Endodermal cell (in vitro differentiated cells): Measurements from ENCODE around the gene HNRNPA1. TPM values are rescaled to one million over a fixed set of nuclear protein-coding genes. Genes with fewer than 3 reads are reported as not detected.

Experiments used
- DNase-seq: peaks from one replicate; pipeline ENCODE4 v3.0.0-alpha.2; 2017
- H3K27ac ChIP-seq: 2 replicates; pipeline ENCODE4 v1.5.1; 2013; ENCODE audit warnings: mild to moderate bottlenecking, low read depth, low read length, moderate library complexity
- H3K27me3 ChIP-seq: 2 replicates; pipeline ENCODE4 v1.6.1; 2013; ENCODE audit warnings: mild to moderate bottlenecking, low read length, moderate library complexity; ENCODE audit not compliant: insufficient read depth, control insufficient read depth, poor library complexity, severe bottlenecking
- H3K36me3 ChIP-seq: 2 replicates; pipeline ENCODE4 v1.7.0; 2013; ENCODE audit warnings: mild to moderate bottlenecking, low read length, moderate library complexity; ENCODE audit not compliant: control insufficient read depth, insufficient read depth
- H3K4me1 ChIP-seq: one replicate; pipeline ENCODE4 v1.7.0; 2013; ENCODE audit warnings: low read length; ENCODE audit not compliant: control insufficient read depth, insufficient read depth
- H3K4me3 ChIP-seq: 2 replicates; pipeline ENCODE4 v1.5.1; 2013; ENCODE audit warnings: mild to moderate bottlenecking, low read length, moderate library complexity
- H3K9ac ChIP-seq: 2 replicates; pipeline ENCODE4 v1.6.1; 2013; ENCODE audit warnings: mild to moderate bottlenecking, low read length, moderate library complexity; ENCODE audit not compliant: poor library complexity, severe bottlenecking; ENCODE audit errors: extremely low read depth
- H3K9me3 ChIP-seq: 2 replicates; pipeline ENCODE4 v1.6.1; 2013; ENCODE audit warnings: mild to moderate bottlenecking, low read length, moderate library complexity; ENCODE audit not compliant: control insufficient read depth
- H3K27ac Mint-ChIP-seq: 2 replicates; pipeline ENCODE4 v1.8.0; 2020; ENCODE audit warnings: mixed read lengths
- H3K27me3 Mint-ChIP-seq: 2 replicates; pipeline ENCODE4 v1.8.0; 2021; ENCODE audit warnings: mild to moderate bottlenecking, mixed read lengths; ENCODE audit not compliant: insufficient read depth
- H3K36me3 Mint-ChIP-seq: 2 replicates; pipeline ENCODE4 v1.8.0; 2020; ENCODE audit warnings: low read depth, mixed read lengths
- H3K4me1 Mint-ChIP-seq: 2 replicates; pipeline ENCODE4 v1.8.0; 2020; ENCODE audit warnings: mixed read lengths
- H3K4me3 Mint-ChIP-seq: 2 replicates; pipeline ENCODE4 v1.8.0; 2020; ENCODE audit warnings: mild to moderate bottlenecking, moderate library complexity, mixed read lengths
- H3K9me3 Mint-ChIP-seq: 2 replicates; pipeline ENCODE4 v1.8.0; 2020; ENCODE audit warnings: mild to moderate bottlenecking, mixed read lengths
- WGBS, 2 experiments: methylation state at CpG; one replicate each; pipeline versions ENCODE4 v1.1.5 to v1.1.7; 2013; ENCODE audit warnings: missing lambda C conversion rate in 2 of 2, mixed read lengths in 1 of 2; ENCODE audit not compliant: insufficient coverage in 1 of 2, insufficient read length in 1 of 2; 5-methylcytosine and 5-hydroxymethylcytosine counted together
- total RNA-seq, 2 donors: library from RNA; stranded (reverse); fragmentation: NEBNext Ultra II Directional in 1 of 2; extraction: Animal tissue kit (Norgen Biotek cat#: 25700) in 1 of 2; gene quantifications; 2 replicates in 1 of 2; 3 replicates in 1 of 2; pipeline ENCODE4 v1.2.1, GENCODE V29; 2021
- TF ChIP-seq, protein P1 (sequence below): fragments of 200-600 bp; sonication (generic); conservative IDR thresholded peaks from 2 replicates; pipeline ENCODE4 v1.5.0; 2021; ENCODE audit warnings: antibody characterized with exemption, mild to moderate bottlenecking

Gene HNRNPA1
- total RNA-seq, 2 donors from 2014 or later: 2,414 to 2,488 TPM

DNA sequence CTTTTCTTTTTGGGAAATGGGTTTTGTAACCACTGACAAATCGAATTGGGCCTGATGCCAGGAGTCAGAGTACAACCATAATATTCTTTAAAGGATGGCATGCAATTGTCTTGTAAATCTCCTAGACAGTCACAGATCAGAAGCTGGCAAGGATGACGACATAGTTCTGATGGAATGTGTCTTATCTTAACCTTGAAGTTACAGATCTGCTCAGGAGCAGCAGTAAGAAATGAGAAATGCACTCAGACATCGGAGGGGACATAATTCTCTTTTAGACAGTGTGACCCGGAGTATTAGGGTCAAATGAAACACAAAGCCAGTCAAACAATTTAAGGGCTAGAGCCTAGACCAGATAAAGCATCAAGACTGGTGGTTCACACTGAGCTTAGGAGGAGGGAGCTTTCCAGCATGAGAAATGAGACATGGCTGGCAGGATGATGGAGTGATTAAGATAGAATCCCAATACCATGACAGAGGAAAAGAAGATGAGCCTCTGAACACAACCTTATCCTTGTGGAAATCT, 18.1 kb upstream of the HNRNPA1 start:
- peaks cover 48% of the 10 kb centered on the region for H3K4me1 Mint-ChIP-seq
- peak overlapping the region; percentile 7 for H3K4me3 ChIP-seq
- H3K4me1 ChIP-seq: peaks cover 28% of the 10 kb centered on the region

DNA sequence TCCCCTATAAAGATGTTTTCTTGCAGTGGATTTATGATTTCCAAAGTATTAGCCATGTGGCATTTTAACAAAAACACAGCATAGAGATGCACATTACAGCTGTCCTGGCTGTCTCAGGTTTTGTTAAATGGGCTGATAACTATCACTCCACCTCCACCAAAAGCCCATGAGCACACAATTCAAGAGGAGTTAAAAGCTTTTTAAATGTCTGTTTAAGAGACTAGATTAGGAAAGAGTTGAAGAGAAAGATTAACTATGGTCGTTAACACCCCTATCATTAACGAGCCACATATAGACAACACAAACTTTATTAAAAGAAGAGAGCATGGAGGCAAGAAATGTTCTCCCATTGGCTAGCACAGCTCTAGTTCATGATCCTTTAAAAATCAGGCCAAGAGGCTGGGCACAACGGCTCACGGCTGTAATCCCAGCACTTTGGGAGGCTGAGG, 15.1 kb upstream of the HNRNPA1 start:
- Histone ChIP-seq H3K36me3 (peaks cover 8% of the 10 kb centered on the region), H3K9me3 (no peaks in the 10 kb centered on the region), H3K27me3 (no peaks in the 10 kb centered on the region), H3K4me3 (peak overlapping the region; percentile 41), H3K9ac (no peak overlapping the region), H3K27ac (no peak overlapping the region), H3K4me1 (peaks cover 14% of the 10 kb centered on the region)
- peaks cover 27% of the 10 kb centered on the region for H3K4me1 Mint-ChIP-seq
- no peaks in the 10 kb centered on the region for H3K27me3 Mint-ChIP-seq
- TF ChIP-seq, protein P1, sequence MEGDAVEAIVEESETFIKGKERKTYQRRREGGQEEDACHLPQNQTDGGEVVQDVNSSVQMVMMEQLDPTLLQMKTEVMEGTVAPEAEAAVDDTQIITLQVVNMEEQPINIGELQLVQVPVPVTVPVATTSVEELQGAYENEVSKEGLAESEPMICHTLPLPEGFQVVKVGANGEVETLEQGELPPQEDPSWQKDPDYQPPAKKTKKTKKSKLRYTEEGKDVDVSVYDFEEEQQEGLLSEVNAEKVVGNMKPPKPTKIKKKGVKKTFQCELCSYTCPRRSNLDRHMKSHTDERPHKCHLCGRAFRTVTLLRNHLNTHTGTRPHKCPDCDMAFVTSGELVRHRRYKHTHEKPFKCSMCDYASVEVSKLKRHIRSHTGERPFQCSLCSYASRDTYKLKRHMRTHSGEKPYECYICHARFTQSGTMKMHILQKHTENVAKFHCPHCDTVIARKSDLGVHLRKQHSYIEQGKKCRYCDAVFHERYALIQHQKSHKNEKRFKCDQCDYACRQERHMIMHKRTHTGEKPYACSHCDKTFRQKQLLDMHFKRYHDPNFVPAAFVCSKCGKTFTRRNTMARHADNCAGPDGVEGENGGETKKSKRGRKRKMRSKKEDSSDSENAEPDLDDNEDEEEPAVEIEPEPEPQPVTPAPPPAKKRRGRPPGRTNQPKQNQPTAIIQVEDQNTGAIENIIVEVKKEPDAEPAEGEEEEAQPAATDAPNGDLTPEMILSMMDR: no peak
- peak overlapping the region; percentile 5 for H3K27ac Mint-ChIP-seq
- no peaks in the 10 kb centered on the region for H3K9me3 Mint-ChIP-seq
- no peak for DNase-seq
- H3K36me3 Mint-ChIP-seq: peaks cover 9% of the 10 kb centered on the region
- 85 to 100% methylated on average over 2 to 4 of the region's 4 CpGs for whole genome bisulfite sequencing, 2 experiments
- H3K4me3 Mint-ChIP-seq: no peak overlapping the region

More for the DNA sequence above, 18.1 kb upstream of the HNRNPA1 start:
- Histone ChIP-seq H3K36me3 (peaks cover 2% of the 10 kb centered on the region), H3K27ac (peak overlapping the region; percentile 85), H3K9me3 (no peaks in the 10 kb centered on the region), H3K9ac (no peak overlapping the region), H3K27me3 (no peaks in the 10 kb centered on the region)
- Mint-ChIP-seq H3K9me3 (no peaks in the 10 kb centered on the region), H3K27me3 (no peaks in the 10 kb centered on the region), H3K36me3 (peaks cover 8% of the 10 kb centered on the region), H3K4me3 (no peak overlapping the region), H3K27ac (peak overlapping the region; percentile 81)
- no peak for DNase-seq
- TF ChIP-seq, protein P1: no peak
- WGBS, 2 experiments: 32 to 81% methylated on average over 4 of the region's 4 CpGs

DNA sequence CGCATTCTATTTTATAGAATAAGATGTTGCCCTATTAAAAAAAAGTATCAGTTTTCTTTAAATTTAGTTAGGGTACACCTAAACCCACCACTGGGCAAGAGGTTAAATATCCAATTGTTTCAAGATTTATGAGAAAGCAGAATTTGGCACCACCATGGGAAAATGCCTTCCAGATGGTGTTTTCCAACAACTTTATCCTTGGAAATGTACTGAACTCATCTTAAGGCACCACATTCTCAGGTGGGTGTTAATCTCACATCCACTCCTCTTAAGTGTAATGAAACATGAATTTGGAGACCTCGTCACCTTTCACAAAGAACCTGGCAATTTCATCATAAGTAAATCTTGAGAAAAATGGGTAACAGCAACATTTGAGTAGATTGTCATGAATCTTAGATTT, 13.7 kb upstream of the HNRNPA1 start:
- no peak overlapping the region for H3K27ac ChIP-seq
- TF ChIP-seq, protein P1: no peak

More for the DNA sequence above, 13.7 kb upstream of the HNRNPA1 start:
- no peaks in the 10 kb centered on the region for H3K27me3 ChIP-seq
- H3K36me3 ChIP-seq: peaks cover 12% of the 10 kb centered on the region
- H3K4me3 ChIP-seq: no peak overlapping the region
- H3K9me3 ChIP-seq: no peaks in the 10 kb centered on the region
- no peak overlapping the region for H3K9ac ChIP-seq
- H3K4me1 ChIP-seq: peaks cover 14% of the 10 kb centered on the region
- no peaks in the 10 kb centered on the region for H3K9me3 Mint-ChIP-seq
- H3K4me1 Mint-ChIP-seq: peaks cover 22% of the 10 kb centered on the region
- no peaks in the 10 kb centered on the region for H3K27me3 Mint-ChIP-seq
- WGBS, 2 experiments: 83 to 100% methylated on average over 1 of the region's 2 CpGs
- H3K27ac Mint-ChIP-seq: no peak overlapping the region
- no peak for DNase-seq
- H3K4me3 Mint-ChIP-seq: no peak overlapping the region
- H3K36me3 Mint-ChIP-seq: peaks cover 9% of the 10 kb centered on the region
